KG1 (cell line): Measurements from ENCODE around the gene PCDHGA1.

Source experiments
- DNase-seq: peaks from one replicate; lab custom pipeline; 2025; lab: John Stamatoyannopoulos, UW

The PCDHGA1 gene

DNA sequence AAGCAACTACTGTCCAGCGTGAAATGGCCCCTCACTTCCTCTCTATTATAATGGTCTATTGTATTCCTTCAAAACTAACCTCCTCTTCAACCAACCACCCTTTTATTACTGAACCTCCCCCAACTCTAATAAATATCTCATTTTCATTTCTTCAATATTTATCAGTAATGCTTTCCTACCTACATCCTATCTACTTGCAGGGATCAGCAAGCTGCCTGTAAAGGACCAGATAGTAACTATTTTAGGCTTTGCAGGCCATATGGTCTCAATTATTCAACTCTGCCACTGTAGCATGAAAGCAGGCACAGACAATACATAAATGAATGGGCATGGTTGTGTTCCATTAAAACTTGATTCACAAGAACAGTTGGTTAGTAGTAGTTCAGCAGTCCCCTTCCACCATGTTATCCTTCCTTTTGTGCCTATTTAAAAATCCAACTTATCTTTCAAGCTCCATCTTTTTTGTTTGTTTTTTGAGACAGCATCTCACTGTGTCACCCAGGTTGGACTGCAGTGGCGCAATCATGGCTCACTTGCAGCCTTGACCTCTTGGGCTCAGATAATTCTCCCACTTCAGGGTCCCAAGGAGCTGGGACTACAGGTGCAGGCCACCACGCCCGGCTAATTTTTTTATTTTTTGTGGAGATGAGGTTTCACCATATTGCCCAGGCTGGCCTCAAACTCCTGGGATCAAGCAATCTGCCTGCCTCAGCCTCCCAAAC is 204.3 kb downstream of the PCDHGA1 start:
- DNase-seq: no peak

DNA sequence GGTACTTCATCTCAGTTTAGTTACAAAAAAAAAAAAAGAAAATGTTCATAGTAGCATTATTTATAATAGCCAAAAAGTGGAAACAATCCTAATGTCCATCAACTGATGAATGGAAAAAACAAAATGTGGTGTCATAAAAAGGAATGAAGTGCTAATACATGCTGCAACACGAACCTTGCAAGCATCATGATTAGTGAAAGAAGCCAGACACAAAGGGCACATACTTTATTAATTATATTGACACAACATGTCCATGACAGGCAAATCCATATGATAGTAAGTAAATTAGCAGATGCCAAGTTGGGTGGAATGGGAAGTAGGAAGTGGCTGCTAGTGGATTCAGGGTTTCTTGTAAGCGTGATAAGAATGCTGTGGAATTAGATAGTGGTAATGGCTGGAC is 212.7 kb downstream of the PCDHGA1 start:
- no peak for DNase-seq

DNA sequence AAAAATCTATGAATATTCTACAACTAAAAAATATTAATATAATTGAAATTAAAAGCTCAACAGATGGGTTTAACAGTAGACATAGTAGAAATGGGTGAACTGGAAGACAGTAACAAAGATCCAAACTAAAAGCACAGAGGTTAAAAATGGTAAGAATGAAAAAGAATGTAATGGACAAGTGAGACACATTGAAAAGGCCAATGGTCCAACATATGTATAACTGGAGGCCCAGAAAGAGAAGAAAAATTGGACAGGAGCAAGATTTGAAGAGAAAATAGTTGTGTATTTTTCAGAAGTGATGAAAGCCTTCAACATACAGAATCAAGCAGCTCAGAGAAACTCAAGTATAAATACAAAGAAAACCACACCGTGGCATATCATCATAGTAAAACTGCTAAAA is 217.2 kb downstream of the PCDHGA1 start:
- no peak for DNase-seq

DNA sequence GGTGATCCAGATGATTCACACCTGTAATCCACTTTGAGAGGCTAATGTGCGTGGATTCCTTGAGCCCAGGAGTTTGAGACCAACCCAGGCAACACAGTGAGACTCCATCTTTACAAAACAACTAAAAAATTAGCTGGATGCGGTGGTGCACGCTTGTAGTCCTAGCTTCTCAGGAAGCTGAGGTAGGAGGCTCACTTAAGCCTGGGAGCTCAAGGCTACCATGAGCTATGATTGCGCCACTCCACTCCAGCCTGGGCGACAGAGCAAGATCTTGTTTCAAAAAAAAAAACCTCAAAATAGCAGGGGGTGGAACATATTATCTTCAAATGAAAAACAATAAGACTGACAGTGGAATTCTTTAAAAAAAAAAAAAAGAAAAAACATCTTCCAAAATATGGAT is 217.6 kb downstream of the PCDHGA1 start:
- DNase-seq: no peak

DNA sequence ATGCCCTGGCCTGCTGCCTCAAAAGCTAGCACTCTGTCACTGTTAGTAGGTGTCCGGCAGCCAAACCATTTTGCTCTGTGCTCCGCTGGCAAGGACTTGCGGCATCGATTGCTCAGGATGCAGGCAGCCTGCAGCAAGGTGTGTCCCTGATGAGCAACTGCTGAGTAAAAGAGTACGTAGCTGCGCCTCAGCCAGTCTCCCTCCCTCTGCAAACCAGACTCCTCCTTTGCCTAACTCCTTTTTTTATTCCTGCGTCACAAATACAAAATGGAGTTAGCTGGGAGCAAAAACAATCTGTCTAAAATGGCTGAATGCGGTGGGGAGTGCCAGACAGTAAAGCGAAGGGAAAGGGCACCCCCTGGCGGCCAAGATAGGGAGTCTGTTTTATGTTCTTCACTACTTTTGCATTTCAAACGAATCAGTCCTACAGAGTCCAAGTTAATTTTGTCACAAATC is 227.4 kb downstream of the PCDHGA1 start:
- DNase-seq: no peak

DNA sequence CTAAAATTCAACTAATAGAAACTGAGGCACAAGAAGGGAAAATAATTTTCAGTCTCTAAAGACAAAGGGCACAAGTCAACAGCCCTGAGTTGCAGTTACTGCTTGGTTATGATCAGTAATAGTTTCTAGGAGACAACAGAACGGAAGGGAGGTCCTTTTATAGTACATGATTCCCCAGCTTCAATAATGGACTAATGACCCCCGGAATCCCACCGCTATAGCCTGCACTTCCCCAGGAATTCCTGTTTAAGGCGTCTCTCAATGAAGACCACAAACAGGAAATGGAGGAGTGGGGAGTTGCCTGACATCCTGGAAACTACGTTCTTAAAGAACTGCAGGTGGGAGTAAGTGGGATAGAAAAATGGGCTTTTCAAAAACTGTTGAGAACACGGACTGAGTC is 227.8 kb downstream of the PCDHGA1 start:
- DNase-seq: no peak

DNA sequence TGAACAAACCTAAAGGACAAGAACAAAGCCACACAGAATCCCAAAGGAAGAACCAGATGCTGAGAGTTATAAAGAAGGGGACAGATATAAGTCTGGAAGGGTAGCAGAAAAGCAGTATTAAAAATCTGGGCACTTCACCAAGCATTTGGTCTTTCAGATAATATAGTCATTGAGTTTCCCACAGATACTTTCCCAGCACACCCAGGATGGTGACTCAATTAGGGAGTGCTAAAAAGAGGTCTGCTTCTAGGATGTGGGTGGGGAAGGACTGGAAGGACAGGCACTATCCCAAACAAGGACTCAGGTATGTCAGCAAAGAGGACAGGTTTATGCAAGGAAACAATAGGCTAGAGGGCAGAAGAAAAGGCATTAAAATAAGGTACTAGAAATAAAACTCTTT is 229.1 kb downstream of the PCDHGA1 start:
- no peak for DNase-seq

DNA sequence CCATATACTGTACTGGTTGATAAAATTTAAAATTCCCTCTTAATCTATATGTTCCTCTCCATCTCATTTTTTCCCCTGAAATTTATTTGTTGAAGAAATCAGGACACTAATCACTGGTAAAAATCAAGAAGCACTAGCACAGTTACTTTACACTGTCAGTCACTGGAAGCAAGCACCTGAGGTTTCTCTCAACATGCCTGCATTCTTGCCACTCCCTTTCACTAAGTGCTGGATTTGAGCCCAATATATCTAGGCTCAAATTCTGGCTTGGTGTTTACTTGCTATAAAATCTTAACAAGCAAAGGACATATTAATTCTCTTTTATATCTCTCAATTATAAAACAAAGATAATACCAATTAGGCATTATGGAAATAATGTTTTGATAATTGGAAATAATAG is 229.8 kb downstream of the PCDHGA1 start:
- DNase-seq: no peak

DNA sequence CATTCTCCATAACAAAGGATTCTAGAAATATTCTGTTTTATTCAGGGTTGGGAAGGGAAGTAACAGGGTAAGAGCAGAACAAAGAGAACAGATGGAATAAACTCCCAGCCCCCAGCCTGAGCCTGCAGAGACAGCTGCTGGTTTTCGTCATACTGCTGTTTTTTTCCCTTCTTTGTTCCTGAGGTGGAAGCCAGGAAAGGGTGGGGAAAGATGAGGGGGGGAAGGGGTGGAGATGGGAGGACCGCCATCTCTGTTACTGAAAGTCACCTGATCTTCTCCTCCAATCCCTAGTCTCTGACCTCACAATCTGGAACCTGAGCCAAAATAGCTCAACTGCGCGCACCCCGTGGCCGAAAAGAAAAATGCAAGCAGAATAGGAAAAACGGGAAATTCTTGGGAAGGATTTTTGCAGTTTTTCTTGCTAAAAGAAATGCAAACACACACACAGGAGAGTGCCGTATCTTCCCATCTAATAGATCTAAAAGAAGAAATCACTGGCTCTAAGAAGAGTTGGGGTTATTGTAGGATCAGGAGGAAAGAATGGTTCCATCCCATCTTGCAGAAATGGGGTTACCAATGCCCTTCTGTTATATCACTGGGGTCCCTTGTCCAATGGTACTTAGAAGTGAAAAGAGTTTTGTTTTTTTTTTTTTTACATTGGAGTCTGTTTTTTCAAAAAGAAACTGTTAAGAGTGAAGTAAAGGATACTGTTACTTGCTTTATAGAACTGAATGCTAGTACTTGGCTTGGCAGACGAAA is 230.6 kb downstream of the PCDHGA1 start:
- DNase-seq: no peak
